Upper lobe of left lung (tissue), 6 donors: ENCODE measurements around the gene ASTN1. TPM values are rescaled to one million over a fixed set of nuclear protein-coding genes. Genes with fewer than 3 reads are reported as not detected.

Experiments
- ATAC-seq, 2 donors: fragments of 200-7000 bp; cut with Tn5 transposase; one replicate each; pipeline ENCODE4 v1.9.1; 2022; ENCODE audit warnings: mild to moderate bottlenecking in 2 of 2, moderate library complexity in 2 of 2; ENCODE audit not compliant: low FRiP score in 2 of 2
- DNase-seq, 2 donors: peaks; one replicate each; pipeline ENCODE4 v3.0.0-alpha.2; 2019 to 2020
- H3K27ac ChIP-seq, 4 donors: fragments of 200-600 bp; sonication (generic); one replicate each; pipeline ENCODE4 v1.5.1; 2016 to 2019
- H3K27me3 ChIP-seq, 4 donors: fragments of 200-600 bp; sonication (generic); one replicate each; pipeline ENCODE4 v1.5.1; 2017 to 2019
- H3K36me3 ChIP-seq, 4 donors: fragments of 200-600 bp; sonication (generic); one replicate each; pipeline ENCODE4 v1.5.1; 2016 to 2019
- H3K4me1 ChIP-seq, 4 donors: fragments of 200-600 bp; sonication (generic); one replicate each; pipeline ENCODE4 v1.5.1; 2018 to 2019
- H3K4me3 ChIP-seq, 4 donors: fragments of 200-600 bp; sonication (generic); one replicate each; pipeline ENCODE4 v1.5.1; 2017 to 2019; ENCODE audit warnings: mild to moderate bottlenecking in 2 of 4, moderate library complexity in 1 of 4
- H3K9me3 ChIP-seq, 4 donors: fragments of 200-600 bp; sonication (generic); one replicate each; pipeline ENCODE4 v1.5.1; 2018 to 2019
- EP300 ChIP-seq, 4 donors: sonication (generic); formaldehyde crosslinking; IDR thresholded peaks; one replicate each; pipeline ENCODE4 v1.5.1; 2017; ENCODE audit warnings: antibody characterized with exemption in 4 of 4, control low read depth in 2 of 4
- POLR2A ChIP-seq, 4 donors: fragments of 450-650 bp; IDR thresholded peaks; one replicate each; pipeline ENCODE4 v1.5.1; 2016 to 2017; ENCODE audit warnings: antibody characterized with exemption in 4 of 4, mild to moderate bottlenecking in 2 of 4
- POLR2AphosphoS5 ChIP-seq, 2 donors: sonication (generic); formaldehyde crosslinking; IDR thresholded peaks; one replicate each; pipeline ENCODE4 v1.5.1; 2017; ENCODE audit warnings: antibody characterized with exemption in 2 of 2
- WGBS, 2 donors: methylation state at CpG; one replicate each; pipeline ENCODE4 v1.1.5; 2017 to 2018; 5-methylcytosine and 5-hydroxymethylcytosine counted together
- total RNA-seq, 6 donors: library from RNA; depleted of rRNA in 4 of 6; stranded (reverse); fragments of >200 nt in 4 of 6; gene quantifications; one replicate each; pipeline versions ENCODE4 v1.1.0 to v1.2.1, GENCODE V29; 2016 to 2021
- TF ChIP-seq, protein P1 (sequence below), 6 experiments: fragments of 450-650 bp in 4 of 6; fragments of 200-600 bp in 2 of 6; sonication (generic) in 2 of 6; IDR thresholded peaks; one replicate each; pipeline ENCODE4 v1.5.1; 2016 to 2019; ENCODE audit warnings: antibody characterized with exemption in 6 of 6
- donor health status: DM: no; HTN: no; CAD: no; lungs with moderate emphysema.
- donor health status: DM: no; HTN: yes; CAD: no; lungs with severe emphysema.

Gene ASTN1
- total RNA-seq, 6 donors from 2014 or later = 0.15 to 1.0 (median 0.32) TPM; not detected in 2

DNA sequence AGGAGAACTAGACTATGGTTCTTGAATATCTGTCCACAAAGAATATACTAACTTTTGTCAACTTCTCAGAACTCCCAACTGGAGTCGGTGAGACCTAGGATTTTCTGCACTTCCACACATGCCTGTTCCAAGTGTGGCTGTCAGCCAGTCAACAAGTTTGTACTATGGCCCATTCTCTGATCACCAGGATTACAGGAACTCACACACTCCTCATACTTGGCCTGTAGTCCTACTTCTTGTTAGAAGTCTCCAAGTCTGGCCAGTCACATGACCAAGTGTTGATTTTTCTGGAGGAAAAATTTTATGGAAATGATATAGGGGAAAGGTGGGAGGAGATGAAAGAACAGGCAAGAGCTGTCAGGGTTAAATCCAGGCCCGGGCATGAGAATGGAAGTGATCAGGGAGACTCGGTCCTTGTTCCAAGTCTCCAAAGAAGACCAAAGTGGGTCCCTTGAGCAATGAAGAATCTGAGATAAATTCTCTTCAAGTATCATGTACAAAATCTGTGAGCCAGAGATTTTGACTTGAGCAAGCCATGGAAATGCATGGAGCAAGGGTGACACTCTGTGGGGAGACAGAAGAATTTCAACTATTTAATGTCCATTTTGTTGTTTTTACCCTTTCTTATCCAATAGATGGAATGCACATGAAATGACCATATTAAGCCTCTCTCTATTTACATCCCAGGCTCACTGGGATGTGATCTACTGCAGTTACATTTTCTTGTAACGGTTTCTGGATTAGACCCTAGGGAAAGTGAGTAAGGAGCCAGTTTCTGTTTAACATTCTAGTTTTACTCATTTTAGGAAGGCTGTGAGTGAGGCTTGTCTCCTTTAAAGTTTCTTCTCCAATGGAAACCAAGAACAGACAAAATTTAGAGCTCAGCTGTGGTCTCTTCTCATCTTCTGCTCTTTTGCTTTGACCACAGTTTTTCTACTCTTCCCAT lies 320.9 kb downstream of the ASTN1 start:
- peak; percentile 56 to 82 for ATAC-seq

DNA sequence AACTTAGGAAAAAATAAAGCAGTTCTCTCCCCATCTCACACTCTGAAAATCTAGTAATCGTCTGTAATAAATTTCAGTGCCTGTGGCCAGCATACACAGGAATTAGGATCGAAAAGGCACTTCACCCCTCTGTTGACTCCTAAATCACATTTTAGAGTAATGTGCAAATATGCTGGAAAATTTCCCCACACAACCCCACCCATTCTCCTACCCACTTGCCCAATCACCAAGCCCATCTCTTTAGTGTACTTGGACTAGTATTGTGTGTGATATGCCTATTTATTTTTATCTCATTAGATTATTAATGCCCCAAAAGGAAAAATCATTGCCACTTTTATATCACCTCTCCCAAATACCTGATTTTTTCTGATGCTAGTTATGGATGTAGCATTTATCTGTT lies 323.3 kb downstream of the ASTN1 start:
- Histone ChIP-seq H3K36me3 (no peaks in the 10 kb centered on the region), H3K9me3 (no peaks in the 10 kb centered on the region), H3K4me3 (no peak overlapping the region), H3K4me1 (peaks cover 0 to 4% (median 0%) of the 10 kb centered on the region in 4 donors), H3K27ac (no peak overlapping the region), H3K27me3 (no peaks in the 10 kb centered on the region)
- 54 to 61% methylated on average over 2 of the region's 2 CpGs for WGBS, 2 donors
- DNase-seq (no peak), ATAC-seq (peak in 1 of 2 donors; percentile 34)
- TF ChIP-seq EP300 (IDR thresholded peaks at IDR 0.05) = no peak
- TF ChIP-seq POLR2A (IDR thresholded peaks at IDR 0.05) = no peak
- TF ChIP-seq, protein P1, sequence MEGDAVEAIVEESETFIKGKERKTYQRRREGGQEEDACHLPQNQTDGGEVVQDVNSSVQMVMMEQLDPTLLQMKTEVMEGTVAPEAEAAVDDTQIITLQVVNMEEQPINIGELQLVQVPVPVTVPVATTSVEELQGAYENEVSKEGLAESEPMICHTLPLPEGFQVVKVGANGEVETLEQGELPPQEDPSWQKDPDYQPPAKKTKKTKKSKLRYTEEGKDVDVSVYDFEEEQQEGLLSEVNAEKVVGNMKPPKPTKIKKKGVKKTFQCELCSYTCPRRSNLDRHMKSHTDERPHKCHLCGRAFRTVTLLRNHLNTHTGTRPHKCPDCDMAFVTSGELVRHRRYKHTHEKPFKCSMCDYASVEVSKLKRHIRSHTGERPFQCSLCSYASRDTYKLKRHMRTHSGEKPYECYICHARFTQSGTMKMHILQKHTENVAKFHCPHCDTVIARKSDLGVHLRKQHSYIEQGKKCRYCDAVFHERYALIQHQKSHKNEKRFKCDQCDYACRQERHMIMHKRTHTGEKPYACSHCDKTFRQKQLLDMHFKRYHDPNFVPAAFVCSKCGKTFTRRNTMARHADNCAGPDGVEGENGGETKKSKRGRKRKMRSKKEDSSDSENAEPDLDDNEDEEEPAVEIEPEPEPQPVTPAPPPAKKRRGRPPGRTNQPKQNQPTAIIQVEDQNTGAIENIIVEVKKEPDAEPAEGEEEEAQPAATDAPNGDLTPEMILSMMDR (IDR thresholded peaks at IDR 0.05) = no peak
- TF ChIP-seq POLR2AphosphoS5 (IDR thresholded peaks at IDR 0.05) = no peak

More for the DNA sequence above, 320.9 kb downstream of the ASTN1 start:
- WGBS, 2 donors = 36 to 39% methylated on average over 4 of the region's 4 CpGs
- Histone ChIP-seq H3K4me1 (peaks cover 0 to 4% (median 0%) of the 10 kb centered on the region in 4 donors), H3K27ac (no peak overlapping the region), H3K36me3 (no peaks in the 10 kb centered on the region), H3K27me3 (no peaks in the 10 kb centered on the region), H3K4me3 (no peak overlapping the region), H3K9me3 (no peaks in the 10 kb centered on the region)
- no peak for DNase-seq
- no peak for TF ChIP-seq POLR2AphosphoS5 (IDR thresholded peaks at IDR 0.05)
- no peak for TF ChIP-seq POLR2A (IDR thresholded peaks at IDR 0.05)
- TF ChIP-seq, protein P1 (IDR thresholded peaks at IDR 0.05) = peak in 3 of 6 experiments; percentile 52 to 65 (median 52)
- TF ChIP-seq EP300 (IDR thresholded peaks at IDR 0.05) = no peak

DNA sequence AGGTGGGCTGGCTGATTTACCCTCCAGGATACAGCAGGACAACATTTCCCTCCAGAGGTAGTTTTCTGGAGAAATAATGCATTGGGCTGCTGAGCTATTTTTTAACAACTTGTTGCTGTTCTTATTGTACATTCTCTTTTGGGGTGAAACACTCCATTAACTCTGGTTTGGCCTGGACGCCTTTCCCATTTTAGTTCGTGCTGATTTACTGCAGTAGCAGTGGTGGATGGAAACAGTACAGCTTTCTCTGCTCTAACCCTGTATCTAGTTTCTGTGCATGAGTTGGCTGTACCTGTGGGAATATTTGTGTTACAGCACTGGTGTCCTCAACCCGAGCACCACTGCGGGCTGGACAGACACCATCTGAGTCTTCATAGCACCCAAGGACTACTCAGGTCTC lies 325.3 kb downstream of the ASTN1 start:
- WGBS, 2 donors = 94 to 98% methylated on average over 4 of the region's 4 CpGs
- no peaks in the 10 kb centered on the region for H3K27me3 ChIP-seq
- DNase-seq (no peak), ATAC-seq (no peak)
- H3K4me3 ChIP-seq = no peak overlapping the region
- H3K9me3 ChIP-seq = no peaks in the 10 kb centered on the region
- H3K27ac ChIP-seq = no peak overlapping the region
- H3K4me1 ChIP-seq = peaks cover 0 to 4% (median 0%) of the 10 kb centered on the region in 4 donors
- no peaks in the 10 kb centered on the region for H3K36me3 ChIP-seq
- no peak for TF ChIP-seq POLR2AphosphoS5 (IDR thresholded peaks at IDR 0.05)
- no peak for TF ChIP-seq POLR2A (IDR thresholded peaks at IDR 0.05)
- no peak for TF ChIP-seq EP300 (IDR thresholded peaks at IDR 0.05)
- TF ChIP-seq, protein P1 (IDR thresholded peaks at IDR 0.05) = no peak

DNA sequence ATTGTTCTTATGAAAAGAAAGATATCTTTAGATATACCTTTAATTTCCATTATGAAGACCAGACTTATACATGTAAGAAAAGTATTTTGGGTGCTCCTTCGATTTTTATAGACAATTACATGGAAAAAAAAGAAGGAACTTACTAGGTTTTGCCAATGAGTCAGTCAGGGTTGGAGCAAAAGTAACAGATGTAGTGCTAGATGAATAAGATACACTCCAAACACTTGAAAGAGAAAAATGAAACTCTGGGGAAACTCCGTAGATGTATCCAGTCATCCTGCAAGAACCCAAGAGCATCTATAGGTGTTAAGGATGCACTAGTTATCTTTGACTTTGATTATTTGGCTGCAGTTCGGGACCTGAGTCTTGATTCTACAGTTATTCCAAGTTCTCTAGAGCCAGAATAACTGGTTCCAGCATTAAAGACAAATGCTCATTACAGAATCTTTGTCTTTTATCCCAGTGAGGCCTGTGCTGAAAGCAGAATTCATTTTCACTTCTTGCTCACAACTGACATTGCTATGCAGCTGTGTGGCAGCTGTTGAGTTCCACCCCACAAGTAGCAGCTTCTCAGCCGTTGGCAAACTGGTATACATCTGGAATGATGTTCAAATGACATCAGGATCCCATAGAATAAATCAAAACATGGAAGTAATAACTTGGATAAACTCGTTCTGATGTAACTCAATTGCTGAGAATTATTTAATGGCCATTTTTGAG lies 326.1 kb downstream of the ASTN1 start:
- H3K4me1 ChIP-seq = peaks cover 0 to 3% (median 0%) of the 10 kb centered on the region in 4 donors
- H3K9me3 ChIP-seq = no peaks in the 10 kb centered on the region
- H3K27me3 ChIP-seq = no peaks in the 10 kb centered on the region
- H3K27ac ChIP-seq = no peak overlapping the region
- ATAC-seq = no peak
- H3K4me3 ChIP-seq = no peak overlapping the region
- WGBS, 2 donors = 58 to 66% methylated on average over 5 of the region's 5 CpGs
- no peaks in the 10 kb centered on the region for H3K36me3 ChIP-seq
- no peak for TF ChIP-seq EP300 (IDR thresholded peaks at IDR 0.05)
- TF ChIP-seq, protein P1 (IDR thresholded peaks at IDR 0.05) = no peak
- no peak for TF ChIP-seq POLR2A (IDR thresholded peaks at IDR 0.05)
- TF ChIP-seq POLR2AphosphoS5 (IDR thresholded peaks at IDR 0.05) = no peak
- DNase-seq = no peak
